HG02840 (cell line): Measurements from ENCODE around the gene NBL1.

Source experiments
- ATAC-seq: cut with Tn5 transposase; IDR thresholded peaks from one replicate; pipeline ENCODE4 v1.9.1; 2021; ENCODE audit warnings: mild to moderate bottlenecking, moderate library complexity, moderate number of reproducible peaks; ENCODE audit not compliant: unreplicated experiment, low FRiP score

Gene NBL1, protein sequence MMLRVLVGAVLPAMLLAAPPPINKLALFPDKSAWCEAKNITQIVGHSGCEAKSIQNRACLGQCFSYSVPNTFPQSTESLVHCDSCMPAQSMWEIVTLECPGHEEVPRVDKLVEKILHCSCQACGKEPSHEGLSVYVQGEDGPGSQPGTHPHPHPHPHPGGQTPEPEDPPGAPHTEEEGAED

DNA sequence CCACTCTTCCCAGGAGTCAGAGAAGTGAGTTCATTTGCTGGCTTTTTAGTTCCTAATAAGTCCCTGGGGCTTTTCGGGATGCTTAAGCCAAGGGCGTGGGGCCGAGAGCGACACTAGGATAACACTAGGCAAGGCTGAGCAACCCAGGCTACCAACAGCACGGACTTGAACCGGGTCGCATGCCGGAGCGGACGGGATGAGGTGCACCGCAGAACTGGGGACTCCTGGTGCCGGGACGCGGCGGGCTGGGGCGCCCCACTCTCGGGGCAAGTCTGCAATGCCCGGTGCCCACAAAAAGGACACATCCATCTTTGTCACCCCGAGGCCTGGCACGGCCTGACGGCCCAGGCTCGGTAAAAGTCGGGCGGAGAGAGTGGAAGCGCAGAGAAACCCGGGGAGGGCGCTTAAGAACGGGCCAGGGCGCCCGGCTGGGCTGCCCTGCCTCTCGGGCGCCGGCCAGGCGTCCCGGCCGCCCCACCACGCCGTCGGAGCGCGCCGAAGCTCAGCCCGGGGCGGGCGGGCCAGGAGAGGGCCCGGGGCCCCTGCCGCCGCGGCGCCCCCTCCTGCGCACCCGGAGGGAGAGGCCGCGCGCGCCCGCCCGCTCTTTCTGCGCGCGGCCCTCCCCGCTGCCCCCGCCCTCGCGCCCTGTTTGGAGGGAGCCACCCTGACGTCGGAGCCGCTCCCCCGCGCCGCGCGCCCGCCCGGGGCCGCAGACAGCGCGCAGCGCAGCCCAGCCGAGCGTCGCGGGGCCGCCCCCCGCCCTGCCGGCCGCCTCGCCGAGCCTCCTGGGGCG lies at the start of gene NBL1:
Gene NBL1, plus strand, starts transcription at position 710 of the 793 bp plus-strand sequence. CDS start 10,720 bp downstream, outside the sequence.
- ATAC-seq: no peak

DNA sequence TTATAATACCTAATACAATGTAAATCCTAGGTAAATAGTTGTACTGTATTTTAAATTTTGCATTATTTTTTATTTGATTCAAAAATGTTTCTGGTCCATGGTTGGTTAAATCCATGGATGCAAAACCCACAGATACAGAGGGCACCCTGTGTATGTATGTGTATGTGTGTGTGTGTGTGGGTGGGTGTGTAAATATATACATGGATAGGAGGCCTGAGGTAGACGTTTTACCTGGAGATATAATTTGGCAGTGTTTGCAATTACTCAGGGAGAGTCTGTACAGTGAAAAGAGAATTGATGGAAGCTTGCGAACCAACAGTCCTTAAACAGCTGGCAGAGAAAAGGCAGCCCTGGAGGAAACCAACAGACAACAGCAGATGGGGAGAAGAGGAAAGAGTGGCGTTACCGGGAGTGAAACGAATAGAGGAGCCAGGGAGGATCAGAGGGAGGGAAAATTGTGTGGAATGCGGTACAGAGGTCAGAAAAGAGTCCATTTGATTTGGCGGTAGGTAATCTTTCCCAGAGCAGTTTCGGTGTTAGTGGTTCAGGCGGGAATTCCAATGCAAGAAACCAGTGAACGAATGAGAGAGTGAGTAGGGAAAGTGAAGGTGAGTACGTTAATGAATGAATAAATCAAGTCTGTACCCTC lies 47.9 kb upstream of the NBL1 start:
- no peak for ATAC-seq

DNA sequence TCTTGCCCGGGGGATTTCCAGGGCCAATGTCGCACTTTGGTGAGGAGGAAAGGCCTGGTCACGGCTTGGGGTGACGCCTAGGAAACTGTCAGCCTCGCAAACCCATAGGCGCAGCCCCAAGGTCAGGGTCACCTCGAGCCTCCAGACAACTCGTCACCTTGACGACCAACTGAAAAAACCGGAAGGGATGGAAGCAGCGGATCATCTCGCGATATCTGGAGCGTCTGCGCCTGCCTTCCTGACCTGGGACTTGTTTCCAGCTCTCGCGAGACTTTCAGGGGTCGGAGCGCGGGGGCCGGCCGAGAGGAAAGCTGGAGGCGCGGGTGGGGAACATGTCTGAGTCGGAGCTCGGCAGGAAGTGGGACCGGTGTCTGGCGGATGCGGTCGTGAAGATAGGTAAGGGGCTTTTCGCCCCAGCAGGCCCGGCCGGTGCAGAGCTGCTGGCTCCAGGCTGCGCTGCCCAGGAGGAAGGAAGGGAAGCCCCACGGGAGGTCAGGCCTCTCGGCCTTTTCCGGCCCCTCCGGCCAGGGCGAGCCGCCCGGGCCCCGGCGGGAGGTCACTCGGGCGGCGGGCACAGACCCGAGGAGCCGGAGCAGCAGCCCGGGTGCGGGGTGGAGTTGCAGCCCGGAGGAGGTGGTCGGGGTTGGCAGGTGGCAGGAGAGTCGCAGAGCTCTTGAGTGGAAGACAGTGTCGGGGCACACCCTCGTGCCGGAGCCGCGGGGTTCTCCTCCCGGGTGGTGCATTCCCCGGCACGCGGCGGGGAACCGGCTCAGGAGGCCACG lies 47.2 kb upstream of the NBL1 start:
- ATAC-seq: peak; percentile 77

DNA sequence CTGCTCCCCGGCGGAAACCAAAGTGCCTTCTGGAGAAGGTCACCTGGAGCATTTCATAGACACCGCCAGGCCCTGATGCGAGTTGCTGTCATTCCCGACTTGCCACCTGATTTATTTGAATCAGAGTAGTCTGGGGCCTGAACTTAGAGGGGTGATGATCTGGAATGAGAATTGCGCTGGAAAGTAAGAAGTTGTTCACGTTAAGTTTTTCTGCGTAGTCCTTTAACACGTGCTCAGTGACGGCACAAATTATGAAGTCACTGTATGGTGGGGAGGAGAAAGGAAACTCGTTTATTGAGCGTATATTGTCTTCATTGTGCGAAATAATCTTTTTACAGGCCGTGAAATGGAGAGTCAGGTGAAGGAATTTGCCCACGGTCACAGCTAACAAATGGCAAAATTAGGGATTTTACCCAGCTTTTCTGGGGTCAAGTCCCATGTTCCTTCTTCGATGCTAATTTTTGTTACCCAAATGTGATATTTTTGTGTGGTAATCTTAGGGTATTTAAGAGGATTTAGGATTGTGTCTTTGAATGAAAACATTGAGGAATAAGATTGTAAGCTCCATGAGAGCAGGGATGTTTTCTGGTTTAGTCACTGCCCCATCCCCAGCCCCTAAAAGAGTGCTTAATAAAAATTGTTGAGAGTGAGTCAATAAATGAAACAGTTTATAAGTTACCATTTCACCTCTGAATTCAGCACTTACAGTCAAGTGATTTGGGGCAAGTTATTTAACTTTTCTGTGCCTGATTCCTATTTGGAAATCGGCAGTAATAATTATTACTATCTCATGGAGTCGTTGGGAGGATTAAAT lies 46.4 kb upstream of the NBL1 start:
- ATAC-seq: no peak

DNA sequence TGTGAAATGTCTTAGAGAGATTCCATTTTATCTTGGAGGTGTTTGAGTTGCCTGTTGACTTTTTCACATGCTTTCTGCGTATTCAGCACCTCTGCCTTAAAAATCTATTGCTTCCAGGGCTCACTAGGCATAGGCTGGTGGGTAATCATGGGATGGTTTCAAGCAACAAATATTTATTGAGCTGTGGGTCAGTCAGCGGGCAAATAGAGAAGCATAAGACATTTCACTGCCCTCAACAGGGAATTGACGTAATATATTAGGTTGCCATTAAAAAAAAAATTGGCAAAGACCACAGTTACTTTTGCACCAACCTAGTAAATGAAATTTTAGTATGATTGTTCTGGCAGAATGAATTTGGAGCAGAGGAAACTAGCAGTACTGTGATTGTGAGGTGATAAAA lies 44.3 kb upstream of the NBL1 start:
- ATAC-seq: no peak

GRCh38 chr1:19602486-19602885 lies 41.6 kb upstream of the NBL1 start:
- ATAC-seq: no peak

DNA sequence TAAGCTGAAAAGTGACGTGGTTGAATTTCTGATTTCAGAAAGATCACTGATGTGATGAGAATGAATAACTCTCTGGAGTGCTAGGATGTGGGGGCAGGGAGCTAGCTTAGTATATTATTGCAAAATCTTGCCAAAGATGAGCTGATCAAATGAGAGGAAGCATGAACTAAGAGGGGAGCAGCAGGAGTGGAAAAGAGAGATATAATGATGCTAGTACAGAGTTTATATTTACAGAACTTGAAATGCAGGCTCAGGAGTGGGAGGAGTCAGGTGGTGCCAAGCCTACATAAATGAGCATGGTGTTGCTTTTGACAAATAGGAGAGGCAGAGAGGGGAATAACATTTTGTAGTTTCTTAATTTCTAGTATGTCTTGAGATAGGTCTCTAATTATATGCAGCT lies 38.1 kb upstream of the NBL1 start:
- no peak for ATAC-seq

GRCh38 chr1:19606817-19607642 lies 37.1 kb upstream of the NBL1 start:
- ATAC-seq: no peak

DNA sequence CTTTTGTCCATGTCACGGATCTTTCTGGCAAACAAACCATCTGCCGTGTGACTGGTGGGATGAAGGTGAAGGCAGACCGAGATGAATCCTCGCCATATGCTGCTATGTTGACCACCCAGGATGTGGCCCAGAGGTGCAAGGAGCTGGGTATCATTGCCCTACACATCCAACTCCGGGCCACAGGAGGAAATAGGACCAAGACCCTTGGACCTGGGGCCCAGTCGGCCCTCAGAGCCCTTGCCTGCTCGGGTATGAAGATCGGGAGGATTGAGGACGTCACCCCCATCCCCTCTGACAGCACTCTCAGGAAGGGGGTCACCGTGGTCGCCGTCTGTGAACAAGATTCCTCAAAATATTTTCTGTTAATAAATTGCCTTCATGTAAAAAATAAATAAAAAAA lies 35.9 kb upstream of the NBL1 start:
- ATAC-seq: no peak

DNA sequence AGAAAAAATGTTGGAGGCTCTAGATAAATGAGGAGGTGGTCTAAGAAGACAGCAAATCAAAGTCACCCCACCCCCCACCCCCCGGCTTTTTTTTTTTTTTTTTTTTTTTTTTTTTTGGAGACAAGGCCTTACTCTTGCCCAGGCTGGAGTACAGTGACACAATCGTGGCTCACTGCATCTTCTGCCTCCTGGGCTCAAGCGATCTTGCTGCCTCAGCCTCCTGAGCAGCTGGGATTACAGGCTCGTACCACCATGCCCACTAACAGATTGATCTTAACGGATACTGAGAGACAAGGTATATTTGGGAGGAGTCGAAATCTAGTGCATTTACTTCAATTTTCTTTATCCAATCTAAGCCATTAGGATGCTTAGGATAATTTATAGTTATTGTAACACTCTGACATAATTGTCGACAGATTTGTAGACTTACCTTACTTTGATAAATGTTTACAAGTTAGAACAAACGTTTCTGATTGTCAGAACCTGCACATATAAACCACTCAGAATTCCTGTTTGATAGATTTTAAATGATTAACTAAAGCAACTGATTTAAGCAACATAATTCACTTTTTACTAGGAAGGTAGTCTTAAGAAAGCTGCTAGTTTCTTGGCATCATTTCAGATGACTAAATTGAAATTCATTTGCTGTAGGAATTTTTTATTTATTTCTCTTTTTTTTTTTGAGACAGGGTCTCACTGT lies 33.7 kb upstream of the NBL1 start:
- no peak for ATAC-seq

DNA sequence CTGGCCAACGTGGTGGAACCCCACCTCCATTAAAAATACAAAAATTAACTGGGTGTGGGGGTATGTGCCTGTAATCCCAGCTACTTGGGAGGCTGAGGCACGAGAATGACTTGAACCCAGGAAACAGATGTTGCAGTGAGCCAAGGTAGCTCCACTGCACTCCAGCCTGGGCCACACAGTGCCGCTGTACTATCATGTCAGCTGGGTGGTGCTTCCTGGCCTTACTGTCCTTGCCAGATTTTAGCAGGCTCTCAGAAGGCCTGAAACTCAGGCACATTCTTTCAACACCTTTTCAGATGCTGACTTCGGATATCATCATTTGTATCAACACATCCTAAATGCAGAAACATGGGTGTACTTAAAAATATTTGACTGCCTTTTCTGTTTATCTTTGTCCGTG lies 31.6 kb upstream of the NBL1 start:
- ATAC-seq: no peak

DNA sequence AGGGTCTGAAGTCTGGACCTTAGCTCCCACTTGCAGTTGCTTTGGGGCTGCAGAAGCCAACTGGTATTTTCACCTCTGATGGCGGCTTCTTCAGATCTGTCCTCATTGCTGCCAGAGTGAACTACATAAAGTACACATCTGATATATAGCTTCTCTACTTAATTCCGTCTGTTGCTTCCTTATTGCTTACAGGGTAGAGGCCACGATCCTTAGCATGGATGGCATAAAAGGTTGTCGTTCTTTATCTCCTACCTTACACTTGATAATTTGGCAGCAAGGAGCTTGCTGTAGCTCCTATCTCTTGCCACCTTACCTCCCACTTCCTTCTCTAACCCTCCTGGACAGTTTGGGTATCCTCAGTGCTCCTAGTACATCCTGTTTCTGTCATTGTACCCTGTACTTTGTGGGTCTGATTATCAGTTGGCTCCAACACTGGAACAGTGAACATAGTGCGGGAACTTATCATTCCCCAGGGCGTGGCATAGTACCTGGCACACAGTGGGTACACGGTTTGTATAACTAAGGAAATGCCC lies 30.9 kb upstream of the NBL1 start:
- ATAC-seq: no peak

DNA sequence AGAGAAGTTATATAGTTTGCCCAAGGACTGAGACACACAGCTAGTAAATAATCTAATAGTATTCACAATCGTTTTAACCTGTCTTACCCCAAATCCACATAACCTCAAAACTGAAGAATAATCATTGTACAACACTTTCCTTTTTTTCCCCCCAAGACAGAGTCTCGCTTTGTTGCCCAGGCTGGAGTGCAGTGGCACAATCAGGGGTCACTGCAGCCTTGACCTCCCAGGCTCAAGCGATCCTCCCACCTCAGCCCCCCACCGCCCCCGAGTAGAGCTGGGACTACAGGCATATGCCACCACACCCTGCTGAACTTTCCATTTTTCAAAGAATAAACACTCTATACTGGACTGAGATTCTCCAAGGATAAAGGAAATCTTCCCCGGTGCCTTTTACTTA lies 28.7 kb upstream of the NBL1 start:
- no peak for ATAC-seq

- no peak for ATAC-seq
Measured at GRCh38 chr1:19616489-19616888, 27.6 kb upstream of the NBL1 start.

- ATAC-seq: no peak
Measured at GRCh38 chr1:19617376-19617775, 26.7 kb upstream of the NBL1 start.

DNA sequence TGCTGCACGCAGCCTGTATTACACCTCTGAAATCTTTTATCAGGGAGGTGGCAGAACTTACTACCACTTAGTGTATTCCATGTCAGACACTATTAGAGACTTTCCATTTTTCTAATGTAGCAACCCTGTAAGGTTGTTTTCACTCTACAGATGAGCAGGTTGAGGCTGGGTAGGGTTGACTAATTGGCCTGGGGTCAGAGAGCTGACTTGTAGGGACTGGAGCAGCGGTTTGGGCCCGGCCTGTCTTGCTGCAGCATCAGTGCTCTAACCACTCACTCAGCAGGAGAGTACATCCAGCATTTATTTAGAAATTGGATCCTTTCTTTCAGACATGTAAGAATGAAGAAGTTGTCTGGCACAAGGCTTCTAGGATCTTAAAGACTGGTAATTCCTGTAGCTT lies 25.7 kb upstream of the NBL1 start:
- ATAC-seq: no peak

DNA sequence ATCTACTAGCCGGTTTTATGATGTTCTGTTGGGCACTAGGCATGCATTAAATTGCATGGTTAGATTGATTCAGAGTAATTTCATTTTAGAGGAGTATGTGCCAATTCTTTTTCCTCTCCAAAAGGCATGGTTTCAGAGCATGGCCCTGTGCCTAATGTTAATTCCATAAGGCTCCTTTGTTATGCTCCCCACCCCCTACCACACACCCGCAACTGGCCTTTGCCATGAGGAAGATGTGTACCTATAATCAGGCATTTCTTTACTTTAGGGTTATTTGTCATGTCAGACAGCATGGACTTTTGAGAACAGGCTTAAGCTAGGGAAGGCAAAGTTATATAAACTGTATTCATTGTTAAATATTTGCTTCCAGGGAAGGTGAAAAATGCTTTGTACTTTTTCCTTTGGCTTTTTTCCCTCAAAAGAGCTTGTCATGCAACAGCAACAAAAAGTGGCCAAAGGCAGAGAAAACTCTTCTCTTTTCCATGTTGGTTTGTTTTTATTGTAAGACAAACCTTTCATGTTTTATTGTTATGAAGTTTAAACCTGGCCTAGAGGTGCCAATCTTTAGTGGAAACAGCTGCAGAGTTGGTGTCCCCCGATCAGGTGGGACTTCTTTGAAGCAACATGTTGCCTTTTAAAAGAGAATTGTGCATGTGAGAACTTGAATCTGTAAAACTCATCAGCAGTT lies 24.3 kb upstream of the NBL1 start:
- ATAC-seq: no peak

DNA sequence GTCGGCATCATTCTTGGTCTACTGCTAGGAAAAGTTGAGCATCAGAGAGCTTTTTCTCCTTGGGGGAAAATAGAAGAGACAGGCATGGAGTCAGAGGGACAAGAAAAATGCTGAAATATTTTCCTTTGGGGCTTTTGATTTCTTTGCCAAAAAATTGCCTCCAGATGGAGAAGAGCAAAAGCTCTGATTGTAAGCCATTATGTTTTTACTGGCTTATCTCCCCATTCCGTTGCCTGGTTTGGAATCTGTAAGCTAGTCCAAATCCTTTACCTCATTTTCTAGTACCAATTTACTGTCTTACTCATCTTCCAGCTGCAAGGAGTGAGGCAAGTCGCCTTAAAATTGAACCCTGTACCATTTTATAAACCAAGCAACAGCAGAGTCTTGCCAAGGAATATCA lies 23.3 kb upstream of the NBL1 start:
- no peak for ATAC-seq
